GM18519 (cell line): ENCODE data around the gene GFPT1.

ENCODE experiments used
- ATAC-seq: cut with Tn5 transposase; IDR thresholded peaks from one replicate; pipeline ENCODE4 v1.9.1; 2021; ENCODE audit warnings: mild to moderate bottlenecking, moderate library complexity; ENCODE audit not compliant: unreplicated experiment, low FRiP score

Gene GFPT1

DNA sequence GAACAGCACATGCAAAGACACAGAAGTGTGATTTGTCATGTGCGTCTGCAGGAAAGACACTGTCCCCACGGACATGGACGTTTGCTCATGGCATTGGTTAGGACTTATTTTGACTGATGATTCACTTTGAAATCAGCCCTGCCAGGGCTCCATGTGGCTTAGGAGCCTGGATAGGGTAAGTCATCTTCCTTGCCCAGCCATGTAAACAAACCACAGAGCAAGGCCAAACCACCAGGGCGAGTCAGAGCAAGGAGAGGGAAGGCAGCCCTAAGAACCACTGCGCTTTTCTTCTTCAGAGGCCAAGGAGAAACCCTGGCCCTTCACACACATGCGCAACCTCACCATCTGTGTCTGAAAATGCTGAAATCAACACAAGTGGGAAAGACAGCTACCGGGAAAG is 88.8 kb downstream of the GFPT1 start:
- ATAC-seq: no peak

- no peak for ATAC-seq
Measured at GRCh38 chr2:69297216-69297615, 89.8 kb downstream of the GFPT1 start.

- no peak for ATAC-seq
Measured at GRCh38 chr2:69296421-69296820, 90.6 kb downstream of the GFPT1 start.

- ATAC-seq: no peak
Measured at GRCh38 chr2:69292256-69292655, 94.8 kb downstream of the GFPT1 start.

DNA sequence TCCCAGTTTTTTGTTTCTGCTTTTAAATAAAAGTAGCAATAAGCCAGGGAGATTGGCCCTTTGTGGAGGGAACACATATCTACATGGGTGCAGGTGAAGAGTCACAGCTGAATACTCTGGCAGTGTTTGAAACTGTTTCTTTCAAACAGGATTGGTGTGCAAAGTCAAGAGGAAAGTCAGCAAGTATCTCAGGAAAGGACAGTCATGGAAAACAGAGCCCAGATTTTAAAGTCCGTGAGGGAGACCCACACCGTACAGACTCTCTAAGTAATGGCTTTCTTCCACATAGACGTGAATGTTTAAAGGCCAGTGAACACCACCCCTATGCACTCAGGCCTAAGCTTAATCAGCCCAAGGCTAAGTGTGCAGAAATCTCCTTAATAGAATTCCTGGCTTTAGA is 95.3 kb downstream of the GFPT1 start:
- no peak for ATAC-seq

- no peak for ATAC-seq
Measured at GRCh38 chr2:69291004-69291650, 95.9 kb downstream of the GFPT1 start.

DNA sequence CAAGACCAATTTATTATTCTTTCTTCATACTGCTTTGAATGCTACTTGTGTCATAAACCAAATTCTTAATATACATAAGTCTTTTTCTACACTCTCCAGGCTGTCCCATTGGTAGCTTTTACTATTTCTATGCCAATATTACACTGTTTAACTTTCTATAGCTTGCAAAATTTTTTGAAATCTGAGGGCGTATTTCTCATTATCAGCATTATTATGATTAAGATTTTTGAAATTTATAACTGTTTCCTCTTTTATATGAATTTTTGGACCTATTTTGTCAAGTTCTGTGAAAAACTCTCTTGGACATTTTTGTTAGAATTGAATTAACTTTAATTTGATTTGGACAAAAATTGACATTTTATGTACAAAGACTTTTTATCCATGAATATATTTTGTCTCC is 98.6 kb downstream of the GFPT1 start:
- no peak for ATAC-seq

DNA sequence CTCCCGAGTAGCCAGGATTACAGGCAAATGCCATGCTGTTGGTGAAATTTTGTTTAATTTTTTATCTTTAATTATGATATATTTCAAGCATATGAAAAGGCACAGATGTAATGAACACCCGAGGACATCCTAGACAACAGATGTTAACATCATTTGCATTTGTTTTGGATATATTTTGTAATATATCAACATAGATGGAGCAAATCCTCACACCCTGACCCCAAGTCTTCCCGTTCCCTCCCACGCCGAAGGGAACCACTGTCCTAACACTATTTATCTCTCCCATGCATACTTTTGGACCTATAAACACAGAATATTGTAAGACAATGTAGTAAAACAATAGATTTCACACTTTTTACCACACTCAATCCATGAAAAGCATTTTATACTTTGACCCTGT is 99.5 kb downstream of the GFPT1 start:
- ATAC-seq: no peak

- no peak for ATAC-seq
Measured at GRCh38 chr2:69285379-69285894, 101.6 kb downstream of the GFPT1 start.

DNA sequence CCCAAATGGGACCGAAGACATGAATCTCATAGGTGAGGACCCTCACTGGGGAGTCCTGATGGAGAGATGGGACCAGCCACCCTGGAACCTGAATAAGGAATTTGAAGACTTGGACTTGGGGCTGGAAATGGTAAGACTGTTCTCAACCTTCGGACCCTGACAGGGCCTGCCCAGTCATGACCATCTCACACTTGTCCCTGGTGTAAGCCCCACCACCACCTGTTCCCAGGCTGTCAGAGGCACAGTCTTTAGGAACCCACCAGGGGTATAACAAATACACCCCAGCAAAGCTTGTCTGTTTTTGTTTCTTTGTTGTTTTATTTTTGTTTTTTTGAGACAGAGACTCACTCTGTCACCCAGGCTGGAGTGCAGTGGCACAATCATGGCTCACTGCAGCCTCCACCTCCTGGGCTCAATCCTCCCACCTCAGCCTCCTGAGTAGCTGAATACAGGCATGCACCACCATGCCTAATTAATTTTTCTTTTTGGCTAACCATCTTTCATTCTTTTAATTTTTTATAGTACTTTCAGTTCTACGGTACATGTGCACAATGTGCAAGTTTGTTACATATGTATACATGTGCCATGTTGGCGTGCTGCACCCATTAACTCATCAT is 106.1 kb downstream of the GFPT1 start:
- no peak for ATAC-seq

GRCh38 chr2:69279931-69280681 is 106.9 kb downstream of the GFPT1 start:
- no peak for ATAC-seq

GRCh38 chr2:69279211-69279610 is 107.8 kb downstream of the GFPT1 start:
- no peak for ATAC-seq

DNA sequence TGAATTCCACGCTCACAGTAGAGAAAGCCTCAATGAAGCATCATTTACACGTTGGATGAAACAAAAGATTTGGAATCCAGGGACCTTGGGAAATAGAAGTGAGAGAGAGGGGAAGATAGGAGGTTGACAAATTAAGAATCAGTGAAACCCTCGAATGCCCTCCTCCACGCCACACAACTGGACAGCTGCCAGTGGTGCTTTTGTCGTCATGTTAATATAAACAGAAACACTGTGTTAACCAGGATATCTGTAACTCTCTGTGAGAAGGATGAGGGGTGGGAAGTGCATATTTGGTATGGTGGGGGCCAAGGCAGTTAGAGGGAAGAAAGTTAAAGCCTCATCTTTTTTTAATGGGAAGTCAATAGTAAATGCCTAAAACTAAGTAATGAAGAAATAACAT is 108.7 kb downstream of the GFPT1 start:
- ATAC-seq: no peak

DNA sequence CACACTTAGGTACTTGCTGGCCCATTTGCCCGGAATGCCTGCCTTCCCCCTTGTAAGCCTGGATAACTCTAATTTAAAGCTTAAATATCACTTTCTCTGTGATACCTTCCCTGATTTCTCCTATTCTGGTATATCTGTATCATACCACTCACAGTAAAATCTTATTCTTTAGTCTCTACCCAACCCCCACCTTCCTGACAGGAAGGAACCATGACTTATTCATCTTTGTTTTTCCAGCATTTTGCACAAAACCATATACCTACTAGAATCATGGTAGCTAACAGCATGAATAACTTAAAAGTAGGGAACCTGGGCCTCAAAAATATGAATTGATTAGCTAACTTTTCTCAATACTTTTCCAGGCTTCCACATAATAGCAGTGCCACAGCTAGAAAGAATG is 111.5 kb downstream of the GFPT1 start:
- no peak for ATAC-seq

GRCh38 chr2:69272803-69273471 is 114.1 kb downstream of the GFPT1 start:
- ATAC-seq: no peak

DNA sequence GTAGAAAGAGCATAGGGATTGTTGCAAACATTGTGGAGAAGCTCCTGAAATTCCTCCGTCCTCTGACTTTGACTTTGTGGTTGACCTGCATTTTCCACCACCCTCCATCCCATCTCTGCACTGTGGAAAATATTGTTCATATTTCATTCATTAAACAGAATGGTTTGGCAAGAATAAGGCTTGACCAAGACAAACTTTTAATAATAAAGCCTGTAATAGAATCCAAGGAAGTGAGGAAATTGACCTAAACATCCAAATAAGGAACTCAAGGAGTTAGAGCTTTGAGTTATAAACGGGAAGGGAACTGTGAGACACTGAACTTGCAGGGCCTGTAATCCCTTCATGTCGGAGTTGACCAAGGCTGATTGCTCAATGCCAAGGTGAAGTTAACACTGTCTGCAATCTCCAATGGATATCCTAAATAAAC is 115.2 kb downstream of the GFPT1 start:
- ATAC-seq: no peak
